KMS-11 (cell line): ENCODE data around the gene PACS1.

Source experiments
- H2AFZ ChIP-seq: fragments of 200-600 bp; sonication (generic); 2 replicates; pipeline ENCODE4 v1.6.1; 2016; ENCODE audit warnings: antibody characterized with exemption, mixed run types, low read depth
- H3K27ac ChIP-seq: fragments of 200-600 bp; sonication (generic); 2 replicates; pipeline ENCODE4 v1.6.1; 2016; ENCODE audit warnings: mild to moderate bottlenecking, mixed run types
- H3K27me3 ChIP-seq: fragments of 200-600 bp; sonication (generic); 2 replicates; pipeline ENCODE4 v1.6.1; 2017; ENCODE audit warnings: mild to moderate bottlenecking, low read depth, mixed run types, moderate library complexity; ENCODE audit not compliant: insufficient read depth
- H3K36me3 ChIP-seq: fragments of 200-600 bp; sonication (generic); 2 replicates; pipeline ENCODE4 v1.6.1; 2017; ENCODE audit warnings: mild to moderate bottlenecking, mixed run types; ENCODE audit not compliant: insufficient read depth
- H3K4me1 ChIP-seq: fragments of 200-600 bp; sonication (generic); 2 replicates; pipeline ENCODE4 v1.6.1; 2016; ENCODE audit warnings: mild to moderate bottlenecking, low read depth, mixed run types; ENCODE audit not compliant: poor library complexity, severe bottlenecking
- H3K4me2 ChIP-seq: fragments of 200-600 bp; sonication (generic); 2 replicates; pipeline ENCODE4 v1.7.0; 2016; ENCODE audit warnings: mild to moderate bottlenecking, mixed run types
- H3K4me3 ChIP-seq: fragments of 200-600 bp; sonication (generic); IDR thresholded peaks from 2 replicates; pipeline ENCODE4 v1.6.1; 2017; ENCODE audit warnings: low read depth, low read length, mixed read lengths; ENCODE audit not compliant: insufficient read depth
- H3K79me2 ChIP-seq: fragments of 200-600 bp; sonication (generic); 2 replicates; pipeline ENCODE4 v1.6.1; 2016; ENCODE audit warnings: low read depth, mixed run types; ENCODE audit not compliant: insufficient read depth
- H3K9ac ChIP-seq: fragments of 200-600 bp; sonication (generic); 2 replicates; pipeline ENCODE4 v1.6.1; 2016; ENCODE audit warnings: mild to moderate bottlenecking, mixed run types
- H4K20me1 ChIP-seq: fragments of 200-600 bp; sonication (generic); 2 replicates; pipeline ENCODE4 v1.6.1; 2016; ENCODE audit warnings: mild to moderate bottlenecking, mixed run types; ENCODE audit not compliant: insufficient read depth
- CTCF ChIP-seq: fragments of 200-600 bp; sonication (generic); conservative IDR thresholded peaks from 2 replicates; pipeline ENCODE4 v1.6.1; 2017; ENCODE audit warnings: low read depth, mild to moderate bottlenecking, antibody characterized with exemption, low read length, moderate library complexity, mixed read lengths

The PACS1 gene

GRCh38 chr11:66131937-66132632, 62.0 kb downstream of the PACS1 start:
- Histone ChIP-seq H3K27me3 (no peaks in the 10 kb centered on the region), H3K27ac (no peak overlapping the region), H3K79me2 (peaks cover 16% of the 10 kb centered on the region; the same call in 1 of the 2 replicates)

GRCh38 chr11:66133216-66133775, 63.2 kb downstream of the PACS1 start:
- no peak for TF ChIP-seq CTCF
- Histone ChIP-seq H3K79me2 (peaks cover 16% of the 10 kb centered on the region; the same call in 1 of the 2 replicates), H3K27ac (no peak overlapping the region), H4K20me1 (no peaks in the 10 kb centered on the region), H2AFZ (no peak overlapping the region), H3K4me2 (no peak overlapping the region), H3K4me1 (peaks cover 63% of the 10 kb centered on the region), H3K36me3 (no peaks in the 10 kb centered on the region), H3K4me3 (no peak overlapping the region), H3K27me3 (no peaks in the 10 kb centered on the region), H3K9ac (no peak overlapping the region)

More at GRCh38 chr11:66131937-66132632, 62.0 kb downstream of the PACS1 start:
- Histone ChIP-seq H3K36me3 (no peaks in the 10 kb centered on the region), H3K4me2 (no peak overlapping the region), H3K9ac (no peak overlapping the region), H3K4me3 (no peak overlapping the region), H2AFZ (no peak overlapping the region), H3K4me1 (peaks cover 51% of the 10 kb centered on the region), H4K20me1 (no peaks in the 10 kb centered on the region)
- no peak for TF ChIP-seq CTCF

GRCh38 chr11:66136752-66137123, 66.7 kb downstream of the PACS1 start:
- no peaks in the 10 kb centered on the region for H3K27me3 ChIP-seq
- peaks cover 38% of the 10 kb centered on the region; the same call in 1 of the 2 replicates for H3K79me2 ChIP-seq
- H3K4me3 ChIP-seq = no peak overlapping the region
- peak overlapping the region; percentile 50 for H3K4me2 ChIP-seq
- no peak for TF ChIP-seq CTCF
- peak overlapping the region; percentile 64 for H3K27ac ChIP-seq
- no peak overlapping the region for H2AFZ ChIP-seq
- peaks cover 84% of the 10 kb centered on the region for H3K4me1 ChIP-seq
- H3K36me3 ChIP-seq = no peaks in the 10 kb centered on the region
- H3K9ac ChIP-seq = no peak overlapping the region
- H4K20me1 ChIP-seq = no peaks in the 10 kb centered on the region

GRCh38 chr11:66139817-66140404, 69.8 kb downstream of the PACS1 start:
- peak overlapping the region; percentile 50; the same call in 1 of the 2 replicates for H3K4me2 ChIP-seq
- H4K20me1 ChIP-seq = no peaks in the 10 kb centered on the region
- no peak overlapping the region for H2AFZ ChIP-seq
- H3K4me1 ChIP-seq = peaks cover 96% of the 10 kb centered on the region
- no peaks in the 10 kb centered on the region for H3K27me3 ChIP-seq
- H3K27ac ChIP-seq = peak overlapping the region; percentile 15; the same call in 1 of the 2 replicates
- peaks cover 43% of the 10 kb centered on the region; the same call in 1 of the 2 replicates for H3K79me2 ChIP-seq
- H3K9ac ChIP-seq = no peak overlapping the region
- no peak for TF ChIP-seq CTCF
- no peak overlapping the region for H3K4me3 ChIP-seq
- H3K36me3 ChIP-seq = no peaks in the 10 kb centered on the region
